22Rv1 (cell line): ENCODE data around the gene XPC.

Source experiments
- CTCF ChIP-seq: fragments of 450-650 bp; IDR thresholded peaks from 2 replicates; pipeline ENCODE4 v1.5.1; 2017; ENCODE audit warnings: mild to moderate bottlenecking
- ZFX ChIP-seq: fragments of 450-650 bp; IDR thresholded peaks from 2 replicates; pipeline ENCODE4 v1.6.1; 2017; ENCODE audit warnings: antibody characterized with exemption, borderline replicate concordance

- TF ChIP-seq CTCF (no peak), ZFX (no peak)
Measured at GRCh38 chr3:14181253-14181652, 2.9 kb upstream of the XPC start.
